Cardiac muscle cell (in vitro differentiated cells and primary cell): Measurements from ENCODE around the gene LVRN. TPM values are rescaled to one million over a fixed set of nuclear protein-coding genes. Genes with fewer than 3 reads are reported as not detected.

ENCODE experiments used
- DNase-seq, 2 donors: peaks; one replicate each; pipeline versions ENCODE4 v3.0.0 to v3.0.0-alpha.2; 2010 to 2017; ENCODE audit warnings: low read depth in 1 of 2, low spot score in 1 of 2
- H3K27ac ChIP-seq: fragments of 200-600 bp; sonication (generic); 2 replicates; pipeline ENCODE4 v1.5.1; 2016
- H3K27me3 ChIP-seq: fragments of 200-600 bp; sonication (generic); 2 replicates; pipeline ENCODE4 v1.6.0; 2016; ENCODE audit warnings: control low read depth
- H3K36me3 ChIP-seq: fragments of 200-600 bp; sonication (generic); 2 replicates; pipeline ENCODE4 v1.5.1; 2016; ENCODE audit warnings: control low read depth
- H3K4me1 ChIP-seq: fragments of 200-600 bp; sonication (generic); 2 replicates; pipeline ENCODE4 v1.8.1; 2017; ENCODE audit warnings: low read depth, mild to moderate bottlenecking, mixed run types
- H3K4me3 ChIP-seq: fragments of 200-600 bp; sonication (generic); 2 replicates; pipeline ENCODE4 v1.5.1; 2016; ENCODE audit warnings: mild to moderate bottlenecking
- H3K9me3 ChIP-seq: fragments of 200-600 bp; sonication (generic); 2 replicates; pipeline ENCODE4 v1.5.1; 2017; ENCODE audit warnings: low read depth, mild to moderate bottlenecking, control low read depth
- CTCF ChIP-seq: IDR thresholded peaks from 2 replicates; pipeline ENCODE4 v1.5.1; 2012; ENCODE audit warnings: low read depth, mild to moderate bottlenecking, low read length
- polyA plus RNA-seq: library from polyadenylated mRNA; unstranded; fragments of >200 nt; fragmentation: Nextera tagmentation; extraction: Ambion mirVana; gene quantifications from 2 replicates; pipeline ENCODE4 v1.2.1, GENCODE V29; 2016
- total RNA-seq: library from RNA; depleted of rRNA; stranded (reverse); fragments of >200 nt; gene quantifications from 2 replicates; pipeline ENCODE4 v1.2.3, GENCODE V29; 2016

The LVRN gene
- total and polyA plus RNA-seq, 2 experiments from 2014 or later = 0.36 TPM; not detected in 1

- H3K9me3 ChIP-seq = no peaks in the 10 kb centered on the region
- TF ChIP-seq CTCF = peak; percentile 8
- H3K4me3 ChIP-seq = no peak overlapping the region
- H3K27me3 ChIP-seq = no peaks in the 10 kb centered on the region
- no peaks in the 10 kb centered on the region for H3K36me3 ChIP-seq
- H3K27ac ChIP-seq = no peak overlapping the region
- DNase-seq = no peak
- H3K4me1 ChIP-seq = no peaks in the 10 kb centered on the region
Measured at GRCh38 chr5:116062352-116062751, 100.1 kb downstream of the LVRN start.

GRCh38 chr5:116063950-116064349 lies 101.7 kb downstream of the LVRN start:
- DNase-seq = peak in 1 of 2 donors; percentile 61
- H3K9me3 ChIP-seq = no peaks in the 10 kb centered on the region
- no peak overlapping the region for H3K27ac ChIP-seq
- no peaks in the 10 kb centered on the region for H3K4me1 ChIP-seq
- no peak for TF ChIP-seq CTCF
- no peaks in the 10 kb centered on the region for H3K36me3 ChIP-seq
- no peaks in the 10 kb centered on the region for H3K27me3 ChIP-seq
- no peak overlapping the region for H3K4me3 ChIP-seq

GRCh38 chr5:116068028-116068632 lies 105.9 kb downstream of the LVRN start:
- no peaks in the 10 kb centered on the region for H3K9me3 ChIP-seq
- no peaks in the 10 kb centered on the region for H3K36me3 ChIP-seq
- H3K4me1 ChIP-seq = no peaks in the 10 kb centered on the region
- no peaks in the 10 kb centered on the region for H3K27me3 ChIP-seq
- H3K27ac ChIP-seq = no peak overlapping the region
- DNase-seq = peak; percentile 76 to 79
- no peak overlapping the region for H3K4me3 ChIP-seq
- TF ChIP-seq CTCF = peak; percentile 66

- no peak for DNase-seq
- H3K9me3 ChIP-seq = no peaks in the 10 kb centered on the region
- no peaks in the 10 kb centered on the region for H3K36me3 ChIP-seq
- no peak overlapping the region for H3K4me3 ChIP-seq
- no peaks in the 10 kb centered on the region for H3K4me1 ChIP-seq
- H3K27ac ChIP-seq = no peak overlapping the region
- TF ChIP-seq CTCF = no peak
- H3K27me3 ChIP-seq = no peaks in the 10 kb centered on the region
Measured at GRCh38 chr5:116071211-116071610, 108.9 kb downstream of the LVRN start.

- Histone ChIP-seq H3K4me3 (no peak overlapping the region), H3K27ac (no peak overlapping the region), H3K36me3 (no peaks in the 10 kb centered on the region), H3K27me3 (no peaks in the 10 kb centered on the region), H3K4me1 (no peaks in the 10 kb centered on the region), H3K9me3 (no peaks in the 10 kb centered on the region)
- no peak for DNase-seq
- TF ChIP-seq CTCF = no peak
Measured at GRCh38 chr5:116075191-116075831, 113.0 kb downstream of the LVRN start.
